Astrocyte of the spinal cord (primary cell): Measurements from ENCODE around the gene CACTIN.
A peak's percentile ranks its signal among the peaks of the same experiment; 100 is the strongest.

Experiments
- DNase-seq: peaks from one replicate; pipeline ENCODE4 v3.0.0; 2011; ENCODE audit warnings: low read depth, low spot score
- H3K4me3 ChIP-seq: 2 replicates; pipeline ENCODE4 v1.5.1; 2011; ENCODE audit warnings: low read depth, mild to moderate bottlenecking, low read length, moderate library complexity
- in situ Hi-C: cut with HindIII; loops from 2 replicates; pipeline ENCODE4 v1.10.0; 2017; ENCODE audit warnings: low sequenced_read_pairs
- TF ChIP-seq, protein P1 (sequence below): IDR thresholded peaks from 2 replicates; pipeline ENCODE4 v1.5.1; 2012; ENCODE audit warnings: low read depth, mild to moderate bottlenecking, low read length, inconsistent platforms

The CACTIN gene

DNA sequence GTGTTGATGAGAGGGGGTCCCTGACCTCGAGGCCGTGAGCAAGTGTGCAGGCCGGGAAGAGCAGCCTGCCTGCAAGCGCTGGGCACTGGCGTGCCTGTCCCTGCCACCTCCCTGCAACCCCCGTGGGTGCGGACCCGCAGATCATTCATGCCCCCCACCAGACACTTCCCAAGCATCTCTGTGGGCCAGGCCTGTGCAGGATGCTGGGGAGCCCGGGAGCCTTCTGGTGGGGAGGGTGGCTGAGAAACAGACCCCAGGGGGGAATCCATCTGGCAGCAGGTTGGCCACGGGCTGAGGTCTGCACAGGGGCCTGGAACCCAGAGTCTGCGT, 18.4 kb upstream of the CACTIN start:
- TF ChIP-seq, protein P1, sequence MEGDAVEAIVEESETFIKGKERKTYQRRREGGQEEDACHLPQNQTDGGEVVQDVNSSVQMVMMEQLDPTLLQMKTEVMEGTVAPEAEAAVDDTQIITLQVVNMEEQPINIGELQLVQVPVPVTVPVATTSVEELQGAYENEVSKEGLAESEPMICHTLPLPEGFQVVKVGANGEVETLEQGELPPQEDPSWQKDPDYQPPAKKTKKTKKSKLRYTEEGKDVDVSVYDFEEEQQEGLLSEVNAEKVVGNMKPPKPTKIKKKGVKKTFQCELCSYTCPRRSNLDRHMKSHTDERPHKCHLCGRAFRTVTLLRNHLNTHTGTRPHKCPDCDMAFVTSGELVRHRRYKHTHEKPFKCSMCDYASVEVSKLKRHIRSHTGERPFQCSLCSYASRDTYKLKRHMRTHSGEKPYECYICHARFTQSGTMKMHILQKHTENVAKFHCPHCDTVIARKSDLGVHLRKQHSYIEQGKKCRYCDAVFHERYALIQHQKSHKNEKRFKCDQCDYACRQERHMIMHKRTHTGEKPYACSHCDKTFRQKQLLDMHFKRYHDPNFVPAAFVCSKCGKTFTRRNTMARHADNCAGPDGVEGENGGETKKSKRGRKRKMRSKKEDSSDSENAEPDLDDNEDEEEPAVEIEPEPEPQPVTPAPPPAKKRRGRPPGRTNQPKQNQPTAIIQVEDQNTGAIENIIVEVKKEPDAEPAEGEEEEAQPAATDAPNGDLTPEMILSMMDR: no peak
- in situ Hi-C loops: no loop called here
- DNase-seq: no peak
- H3K4me3 ChIP-seq: no peak overlapping the region

DNA sequence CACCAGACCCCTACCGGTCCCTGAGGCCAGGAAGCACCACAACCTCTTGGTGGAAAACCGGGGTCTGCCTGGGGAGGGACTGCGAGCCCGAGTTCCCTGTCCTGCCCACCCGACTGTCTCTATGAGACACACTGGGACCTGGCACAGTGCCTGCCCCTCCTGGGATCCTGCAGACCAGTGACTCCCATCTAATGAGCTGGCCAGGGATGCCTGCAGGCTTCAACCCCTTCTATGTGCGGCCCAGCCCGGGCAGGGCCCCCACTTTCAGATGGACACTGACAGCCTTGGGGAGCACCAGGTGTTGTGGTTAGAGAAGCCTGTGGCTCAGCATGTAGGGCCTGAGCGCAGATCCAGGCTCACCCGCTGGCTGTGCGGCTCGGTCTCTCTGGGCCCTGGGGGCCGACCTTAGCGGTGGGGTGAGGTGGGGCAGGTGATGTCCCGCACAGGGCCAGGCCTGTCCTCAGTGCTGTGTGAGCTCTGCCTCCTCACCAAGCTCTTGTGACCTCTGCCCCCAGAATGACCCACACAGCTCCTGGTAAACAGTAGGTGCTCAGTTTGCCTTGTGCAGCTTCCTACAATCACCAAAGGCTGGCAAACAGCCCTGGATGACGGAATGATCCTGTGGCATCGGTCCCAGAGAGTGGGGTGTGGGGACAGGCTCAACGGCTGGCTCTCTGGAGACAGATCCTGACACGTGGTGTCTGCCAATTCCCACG, 17.9 kb upstream of the CACTIN start:
- DNase-seq: peak; percentile 10

DNA sequence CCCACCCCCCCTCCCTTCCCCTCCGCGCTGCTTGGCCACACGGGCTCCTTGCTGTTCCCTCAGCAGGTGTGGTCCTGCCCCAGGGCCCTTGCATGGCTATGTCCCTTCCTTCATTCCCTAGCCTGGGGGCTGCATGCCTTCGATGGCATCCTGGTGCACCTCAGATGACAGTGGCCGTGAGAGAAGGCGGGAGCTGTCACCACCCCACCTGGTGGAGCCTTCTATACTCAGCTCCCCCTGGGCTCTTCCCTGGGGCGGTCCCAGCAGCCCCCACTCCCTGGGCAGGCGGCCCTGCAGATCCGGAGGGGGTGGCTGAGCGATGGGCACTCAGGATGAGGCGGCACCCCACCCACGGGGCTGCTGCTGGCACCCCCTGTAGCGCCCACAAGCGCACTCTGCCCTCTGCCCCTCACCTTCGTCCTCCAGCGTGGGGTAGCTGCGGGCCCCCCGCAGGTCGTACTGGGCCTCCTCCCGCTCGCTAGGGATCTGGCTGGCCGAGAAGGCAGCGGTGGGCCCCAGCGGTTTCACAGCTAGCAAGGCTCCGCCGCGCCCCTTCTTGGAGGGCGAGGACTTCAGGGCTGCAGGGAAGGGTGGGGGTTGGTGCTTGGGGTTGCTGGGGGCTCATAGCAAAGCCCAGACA, 17.2 kb upstream of the CACTIN start:
- in situ Hi-C loops: no loop called here
- TF ChIP-seq, protein P1: no peak
- H3K4me3 ChIP-seq: no peak overlapping the region
- no peak for DNase-seq

More for the DNA sequence above, 17.9 kb upstream of the CACTIN start:
- H3K4me3 ChIP-seq: no peak overlapping the region
- TF ChIP-seq, protein P1: no peak
- in situ Hi-C loops: no loop called here

DNA sequence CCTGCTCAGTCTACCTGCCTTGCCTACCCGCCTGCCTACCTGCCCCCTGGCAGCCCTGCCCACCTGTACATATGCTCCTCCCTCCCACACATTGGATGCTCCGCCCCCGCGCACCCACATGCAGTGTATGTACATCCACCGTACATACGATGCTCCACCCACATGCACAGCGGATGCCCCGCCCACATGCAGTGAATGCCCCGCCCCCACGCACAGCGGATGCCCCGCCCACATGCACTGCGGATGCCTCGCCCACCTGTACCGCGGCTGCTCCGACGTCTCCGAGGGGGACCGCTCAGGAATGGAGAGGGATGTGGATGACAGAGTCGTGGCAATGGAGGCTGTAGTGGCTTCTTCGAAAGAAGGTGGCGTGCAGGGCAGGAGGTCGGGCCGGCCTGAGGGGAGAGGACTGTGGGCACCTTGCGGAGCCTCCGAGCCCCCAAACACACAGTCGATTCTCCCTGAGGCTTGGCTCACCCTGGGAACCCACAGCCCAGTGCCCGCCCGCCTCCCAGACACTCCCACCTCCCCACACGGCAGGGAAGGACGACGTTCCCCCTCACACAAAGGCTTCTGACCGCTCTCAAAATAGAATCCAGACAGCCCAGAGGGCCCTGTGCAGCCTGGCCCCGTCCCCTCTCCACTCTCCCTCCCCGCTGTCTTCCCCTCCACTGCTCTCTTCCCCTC, 16.5 kb upstream of the CACTIN start:
- H3K4me3 ChIP-seq: no peak overlapping the region
- DNase-seq: no peak
- TF ChIP-seq, protein P1: no peak
- in situ Hi-C loops: no loop called here

DNA sequence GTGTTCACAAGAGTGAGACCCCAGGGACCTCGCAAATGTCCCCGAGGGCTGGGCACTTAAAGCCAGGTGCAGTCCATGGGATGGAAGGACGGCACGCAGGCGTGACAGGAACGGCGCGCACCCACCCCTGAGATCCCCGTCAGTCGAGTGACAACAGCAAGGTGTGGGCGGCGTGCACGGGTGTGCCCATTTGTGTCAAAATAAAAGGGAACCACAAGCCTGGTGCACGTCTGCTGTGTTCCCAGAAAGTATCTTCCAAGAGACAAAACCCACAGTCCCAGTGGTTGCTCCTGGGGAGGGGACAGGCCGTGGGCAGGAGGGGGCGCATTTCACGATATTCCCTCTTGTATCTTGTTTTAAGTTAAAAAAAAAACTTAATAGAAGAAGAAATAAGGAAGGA, 15.7 kb upstream of the CACTIN start:
- in situ Hi-C loops: no loop called here
- H3K4me3 ChIP-seq: no peak overlapping the region

DNA sequence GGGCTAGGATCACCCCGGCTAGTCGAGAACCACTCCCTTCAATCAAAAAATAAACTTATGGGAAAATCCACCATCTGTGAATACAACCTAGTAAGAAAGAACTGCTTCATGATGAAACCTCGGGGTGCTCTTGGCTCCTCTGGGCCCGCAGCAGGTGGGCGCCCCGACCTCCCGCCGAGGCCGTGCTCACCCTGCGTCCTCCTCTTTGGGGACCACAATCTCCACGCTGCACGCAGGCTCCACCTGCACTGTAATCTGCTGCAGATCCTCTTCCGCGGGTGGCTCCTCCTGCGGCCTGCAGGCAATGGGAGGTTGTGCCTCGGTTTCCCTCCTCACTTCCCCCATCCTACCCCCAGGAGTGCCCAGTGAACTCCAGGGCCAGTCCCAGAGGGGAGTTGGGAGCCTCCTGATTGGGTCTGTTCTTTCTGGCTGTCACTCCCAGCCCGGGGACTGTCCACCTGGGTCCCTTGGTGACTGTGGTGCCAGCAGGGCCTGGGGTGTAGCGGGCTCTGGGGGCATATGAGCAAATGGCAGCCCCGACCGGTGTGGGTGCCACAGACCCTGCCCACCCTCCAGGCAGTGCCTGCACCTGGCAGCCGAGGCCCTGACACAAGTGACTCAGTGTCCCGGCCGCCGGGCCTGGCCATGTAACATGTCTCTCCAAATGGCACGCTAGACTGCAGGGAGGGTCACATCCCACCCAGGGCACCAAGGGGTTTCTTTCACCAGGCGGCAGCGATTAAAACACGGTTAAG, 15.1 kb upstream of the CACTIN start:
- DNase-seq: no peak
- H3K4me3 ChIP-seq: no peak overlapping the region
- in situ Hi-C loops: no loop called here
- TF ChIP-seq, protein P1: no peak

More for the DNA sequence above, 15.7 kb upstream of the CACTIN start:
- no peak for DNase-seq
- TF ChIP-seq, protein P1: no peak
